Measurements from ENCODE around the gene CYB5B. TPM values are rescaled to one million over a fixed set of nuclear protein-coding genes. Genes with fewer than 3 reads are reported as not detected.
A peak's percentile ranks its signal among the peaks of the same experiment; 100 is the strongest.

The CYB5B gene
- polyA plus RNA-seq, 1 donor (not counting 4 experiments of a cell fraction or from before 2014, with no cell fraction given) = 287 TPM

DNA sequence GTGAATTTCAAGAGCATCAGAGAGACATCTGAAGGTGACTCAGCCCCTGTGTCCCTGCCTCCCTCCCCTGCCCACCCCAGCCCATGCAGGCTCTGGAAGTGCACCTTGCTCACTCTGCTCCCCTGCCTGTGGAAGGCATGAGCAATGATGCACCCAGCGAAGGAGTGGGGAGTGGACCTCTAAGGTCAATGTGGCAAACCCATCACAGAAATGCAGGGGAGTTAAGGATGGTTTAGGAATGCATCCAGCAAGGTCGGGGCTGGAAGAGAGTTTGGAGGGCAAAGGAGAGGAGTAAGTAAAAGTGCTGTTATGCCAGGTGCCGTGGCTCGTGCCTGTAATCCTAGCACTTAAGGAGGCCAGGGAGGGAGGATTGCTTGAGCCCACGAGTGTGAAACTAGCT is 61.9 kb downstream of the CYB5B start:
- Histone ChIP-seq H3K4me3 (ENCODE audit: control insufficient read depth in 2 of 3, extremely low read depth in 1 of 3, insufficient read depth in 2 of 3, low read depth in 1 of 3, low read length in 3 of 3) (no peak overlapping the region), H3K9me3 (ENCODE audit: control insufficient read depth, low read depth, low read length) (no peaks in the 10 kb centered on the region), H3K27me3 (ENCODE audit: control insufficient read depth, extremely low read depth, insufficient read depth, low read length) (no peaks in the 10 kb centered on the region), H3K9ac (ENCODE audit: control insufficient read depth, extremely low read depth, insufficient read depth, low read length) (no peak overlapping the region), H3K4me1 (ENCODE audit: control insufficient read depth, extremely low read depth, insufficient read depth, low read length) (peaks cover 21% of the 10 kb centered on the region), H4K20me1 (ENCODE audit: control insufficient read depth, extremely low read depth, insufficient read depth, low read length) (no peaks in the 10 kb centered on the region), H3K4me2 (ENCODE audit: control insufficient read depth, extremely low read depth, insufficient read depth, low read depth, low read length) (no peak overlapping the region), H3K27ac (ENCODE audit: control insufficient read depth, insufficient read depth, low read length) (no peak overlapping the region), H3K9me1 (ENCODE audit: control insufficient read depth, extremely low read depth, insufficient read depth, low read length) (no peaks in the 10 kb centered on the region), H2AFZ (ENCODE audit: control insufficient read depth, low read length) (no peak overlapping the region), H3K79me2 (ENCODE audit: control insufficient read depth, insufficient read depth, low read length) (no peaks in the 10 kb centered on the region), H3K36me3 (ENCODE audit: control insufficient read depth in 2 of 2, extremely low read depth in 1 of 2, insufficient read depth in 2 of 2, low read length in 2 of 2) (no peaks in the 10 kb centered on the region)
- FAIRE-seq = no peak
- TF ChIP-seq, protein P1, sequence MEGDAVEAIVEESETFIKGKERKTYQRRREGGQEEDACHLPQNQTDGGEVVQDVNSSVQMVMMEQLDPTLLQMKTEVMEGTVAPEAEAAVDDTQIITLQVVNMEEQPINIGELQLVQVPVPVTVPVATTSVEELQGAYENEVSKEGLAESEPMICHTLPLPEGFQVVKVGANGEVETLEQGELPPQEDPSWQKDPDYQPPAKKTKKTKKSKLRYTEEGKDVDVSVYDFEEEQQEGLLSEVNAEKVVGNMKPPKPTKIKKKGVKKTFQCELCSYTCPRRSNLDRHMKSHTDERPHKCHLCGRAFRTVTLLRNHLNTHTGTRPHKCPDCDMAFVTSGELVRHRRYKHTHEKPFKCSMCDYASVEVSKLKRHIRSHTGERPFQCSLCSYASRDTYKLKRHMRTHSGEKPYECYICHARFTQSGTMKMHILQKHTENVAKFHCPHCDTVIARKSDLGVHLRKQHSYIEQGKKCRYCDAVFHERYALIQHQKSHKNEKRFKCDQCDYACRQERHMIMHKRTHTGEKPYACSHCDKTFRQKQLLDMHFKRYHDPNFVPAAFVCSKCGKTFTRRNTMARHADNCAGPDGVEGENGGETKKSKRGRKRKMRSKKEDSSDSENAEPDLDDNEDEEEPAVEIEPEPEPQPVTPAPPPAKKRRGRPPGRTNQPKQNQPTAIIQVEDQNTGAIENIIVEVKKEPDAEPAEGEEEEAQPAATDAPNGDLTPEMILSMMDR (optimal IDR thresholded peaks at IDR 0.05 in 1 of 3, IDR thresholded peaks at IDR 0.05 in 1 of 3, conservative IDR thresholded peaks at IDR 0.05 in 1 of 3; ENCODE audit: extremely low read depth in 1 of 3, insufficient read depth in 2 of 3, low read length in 3 of 3) = no peak
- TF ChIP-seq EZH2 (IDR thresholded peaks at IDR 0.05; ENCODE audit: low read length) = no peak
- dilution Hi-C loops (cut with MboI; ENCODE audit: extremely low pct_ligation_motif_present, low sequenced_read_pairs) = no loop called here
- DNase-seq (ENCODE audit: low read depth, low spot score) = no peak

DNA sequence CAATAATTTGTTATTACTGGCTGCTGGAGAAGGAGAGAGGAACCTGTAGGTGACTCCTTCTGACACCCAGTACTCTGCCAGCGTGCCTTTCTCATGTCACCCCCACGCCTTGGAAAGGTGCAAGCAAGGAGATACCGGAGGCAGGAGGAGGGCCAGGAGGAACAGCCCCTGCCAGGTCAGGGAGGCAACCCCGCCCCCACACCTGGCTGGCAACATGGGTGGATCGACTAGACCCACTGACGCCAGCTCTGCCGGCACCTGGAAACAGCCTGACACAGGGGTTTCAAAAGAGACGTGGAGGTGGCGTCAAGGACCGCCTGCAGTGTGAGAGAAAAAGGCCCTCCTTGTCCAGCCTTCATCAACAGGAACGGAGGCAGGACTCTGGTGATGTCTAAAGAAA is 62.3 kb downstream of the CYB5B start:
- DNase-seq (ENCODE audit: low read depth, low spot score) (no peak), FAIRE-seq (no peak)
- no peaks in the 10 kb centered on the region for H3K9me3 ChIP-seq (ENCODE audit: control insufficient read depth, low read depth, low read length)
- no peak overlapping the region for H3K4me3 ChIP-seq (ENCODE audit: control insufficient read depth in 2 of 3, extremely low read depth in 1 of 3, insufficient read depth in 2 of 3, low read depth in 1 of 3, low read length in 3 of 3)
- no peaks in the 10 kb centered on the region for H3K27me3 ChIP-seq (ENCODE audit: control insufficient read depth, extremely low read depth, insufficient read depth, low read length)
- dilution Hi-C loops (cut with MboI; ENCODE audit: extremely low pct_ligation_motif_present, low sequenced_read_pairs) = no loop called here
- H3K9ac ChIP-seq (ENCODE audit: control insufficient read depth, extremely low read depth, insufficient read depth, low read length) = no peak overlapping the region
- TF ChIP-seq, protein P1 (optimal IDR thresholded peaks at IDR 0.05 in 1 of 3, IDR thresholded peaks at IDR 0.05 in 1 of 3, conservative IDR thresholded peaks at IDR 0.05 in 1 of 3; ENCODE audit: extremely low read depth in 1 of 3, insufficient read depth in 2 of 3, low read length in 3 of 3) = no peak
- no peak for TF ChIP-seq EZH2 (IDR thresholded peaks at IDR 0.05; ENCODE audit: low read length)
- H3K9me1 ChIP-seq (ENCODE audit: control insufficient read depth, extremely low read depth, insufficient read depth, low read length) = no peaks in the 10 kb centered on the region
- H4K20me1 ChIP-seq (ENCODE audit: control insufficient read depth, extremely low read depth, insufficient read depth, low read length) = no peaks in the 10 kb centered on the region
- peaks cover 17% of the 10 kb centered on the region for H3K4me1 ChIP-seq (ENCODE audit: control insufficient read depth, extremely low read depth, insufficient read depth, low read length)
- no peaks in the 10 kb centered on the region for H3K36me3 ChIP-seq (ENCODE audit: control insufficient read depth in 2 of 2, extremely low read depth in 1 of 2, insufficient read depth in 2 of 2, low read length in 2 of 2)
- H3K4me2 ChIP-seq (ENCODE audit: control insufficient read depth, extremely low read depth, insufficient read depth, low read depth, low read length) = peak overlapping the region; percentile 22
- no peak overlapping the region for H3K27ac ChIP-seq (ENCODE audit: control insufficient read depth, insufficient read depth, low read length)
- no peaks in the 10 kb centered on the region for H3K79me2 ChIP-seq (ENCODE audit: control insufficient read depth, insufficient read depth, low read length)
- H2AFZ ChIP-seq (ENCODE audit: control insufficient read depth, low read length) = peak overlapping the region; percentile 70
